GM19238 (cell line): ENCODE results near the gene DNAJB6.

Experiments used
- DNase-seq: peaks from one replicate; pipeline ENCODE4 v3.0.0; 2011; ENCODE audit warnings: low spot score; ENCODE audit not compliant: insufficient read length

The DNAJB6 gene

GRCh38 chr7:157408258-157409101, 71.7 kb downstream of the DNAJB6 start:
- no peak for DNase-seq

- no peak for DNase-seq
These were observed 72.4 kb downstream of the DNAJB6 start for GRCh38 chr7:157409149-157409752.

GRCh38 chr7:157409753-157410727, 73.2 kb downstream of the DNAJB6 start:
- DNase-seq = no peak

GRCh38 chr7:157410831-157411556, 74.2 kb downstream of the DNAJB6 start:
- no peak for DNase-seq

- no peak for DNase-seq
These were observed 74.8 kb downstream of the DNAJB6 start for GRCh38 chr7:157411580-157411979.

GRCh38 chr7:157412021-157412443, 75.2 kb downstream of the DNAJB6 start:
- no peak for DNase-seq

- DNase-seq = no peak
These were observed 75.8 kb downstream of the DNAJB6 start for GRCh38 chr7:157412491-157413180.

GRCh38 chr7:157413881-157414701, 77.3 kb downstream of the DNAJB6 start:
- DNase-seq = no peak

- no peak for DNase-seq
These were observed 77.9 kb downstream of the DNAJB6 start for GRCh38 chr7:157414702-157415096.

GRCh38 chr7:157415486-157415885, 78.7 kb downstream of the DNAJB6 start:
- DNase-seq = no peak

GRCh38 chr7:157416011-157416410, 79.2 kb downstream of the DNAJB6 start:
- DNase-seq = no peak

- no peak for DNase-seq
These were observed 81.6 kb downstream of the DNAJB6 start for GRCh38 chr7:157418204-157419034.

GRCh38 chr7:157419035-157419293, 82.2 kb downstream of the DNAJB6 start:
- DNase-seq = no peak

- DNase-seq = no peak
These were observed 85.5 kb downstream of the DNAJB6 start for GRCh38 chr7:157422279-157422678.

GRCh38 chr7:157423348-157423747, 86.5 kb downstream of the DNAJB6 start:
- DNase-seq = no peak

- DNase-seq = no peak
These were observed 87.2 kb downstream of the DNAJB6 start for GRCh38 chr7:157423886-157424565.

- DNase-seq = no peak
These were observed 88.4 kb downstream of the DNAJB6 start for GRCh38 chr7:157425137-157425731.

- DNase-seq = no peak
These were observed 89.0 kb downstream of the DNAJB6 start for GRCh38 chr7:157425761-157426160.
